HG02970 (cell line): ENCODE measurements around the gene SINHCAF.
"Not testable (repeated sequence)": the region's sequence is repeated elsewhere in the genome, so short reads cannot be mapped to it uniquely, and the experiment has no call there.

ENCODE experiments used
- ATAC-seq: cut with Tn5 transposase; IDR thresholded peaks from one replicate; pipeline ENCODE4 v1.9.1; 2021; ENCODE audit warnings: mild to moderate bottlenecking, moderate library complexity, moderate number of reproducible peaks; ENCODE audit not compliant: unreplicated experiment, low FRiP score

Gene SINHCAF

GRCh38 chr12:31272607-31273225 lies 53.2 kb downstream of the SINHCAF start:
- ATAC-seq, result no peak

- no peak for ATAC-seq
Observed at GRCh38 chr12:31267966-31268365, 58.0 kb downstream of the SINHCAF start.

GRCh38 chr12:31265722-31266121 lies 60.2 kb downstream of the SINHCAF start:
- no peak for ATAC-seq

DNA sequence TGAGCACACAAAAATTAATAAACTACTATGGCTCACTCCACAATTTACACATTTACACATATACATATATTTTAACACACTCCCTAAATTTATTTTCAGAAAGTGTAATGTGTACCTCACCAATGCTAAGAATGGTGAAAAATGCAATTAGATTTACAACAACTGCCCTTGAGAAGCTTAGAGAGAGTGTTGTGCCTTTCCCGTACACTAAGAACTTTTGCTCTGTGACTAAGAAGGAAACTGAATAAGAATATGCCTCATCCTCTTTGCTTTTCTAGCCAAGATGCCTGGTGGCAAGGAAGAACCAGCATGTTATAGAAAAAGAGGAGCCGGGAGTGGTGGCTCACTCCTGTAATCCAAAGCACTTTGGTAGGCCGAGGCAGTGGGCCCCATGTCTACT lies 62.3 kb downstream of the SINHCAF start:
- no peak for ATAC-seq

GRCh38 chr12:31261744-31262143 lies 64.2 kb downstream of the SINHCAF start:
- ATAC-seq, result no peak

GRCh38 chr12:31260840-31261239 lies 65.1 kb downstream of the SINHCAF start:
- ATAC-seq, result no peak

DNA sequence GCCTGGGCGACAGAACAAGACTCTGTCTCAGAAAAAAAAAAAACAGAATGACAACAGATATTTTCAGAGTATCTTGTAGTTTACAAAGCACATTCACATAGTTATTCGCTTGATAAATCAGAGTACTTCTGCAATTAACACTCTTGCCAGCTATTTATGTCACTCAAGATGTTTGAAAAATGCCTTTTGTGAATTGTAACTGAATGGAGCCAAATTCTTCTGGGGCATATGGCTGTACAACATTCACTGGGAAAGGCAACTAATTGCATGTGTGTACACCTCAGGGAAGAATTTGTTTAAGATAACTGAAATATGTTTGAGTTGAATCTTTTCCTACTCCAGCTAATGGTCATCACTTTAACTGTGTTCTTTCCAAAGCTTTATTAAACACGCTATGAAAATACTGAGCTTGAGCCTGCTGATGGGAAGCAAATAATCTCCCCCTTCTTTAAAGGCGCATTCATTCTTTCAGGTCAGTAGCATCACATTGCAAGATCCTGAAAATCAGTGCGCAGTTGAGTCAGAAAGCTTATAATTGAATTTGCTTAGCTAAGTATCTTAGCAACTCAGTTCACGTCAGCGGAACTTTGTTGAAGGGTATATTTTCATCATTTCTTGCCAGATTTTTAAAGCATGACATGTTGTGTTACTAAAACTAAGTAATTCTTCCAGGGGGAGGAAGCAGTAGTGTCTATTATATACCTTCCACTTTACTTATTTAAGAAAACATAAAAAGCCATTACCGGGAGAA lies 66.6 kb downstream of the SINHCAF start:
- no peak for ATAC-seq

GRCh38 chr12:31257784-31258183 lies 68.2 kb downstream of the SINHCAF start:
- ATAC-seq, result no peak

DNA sequence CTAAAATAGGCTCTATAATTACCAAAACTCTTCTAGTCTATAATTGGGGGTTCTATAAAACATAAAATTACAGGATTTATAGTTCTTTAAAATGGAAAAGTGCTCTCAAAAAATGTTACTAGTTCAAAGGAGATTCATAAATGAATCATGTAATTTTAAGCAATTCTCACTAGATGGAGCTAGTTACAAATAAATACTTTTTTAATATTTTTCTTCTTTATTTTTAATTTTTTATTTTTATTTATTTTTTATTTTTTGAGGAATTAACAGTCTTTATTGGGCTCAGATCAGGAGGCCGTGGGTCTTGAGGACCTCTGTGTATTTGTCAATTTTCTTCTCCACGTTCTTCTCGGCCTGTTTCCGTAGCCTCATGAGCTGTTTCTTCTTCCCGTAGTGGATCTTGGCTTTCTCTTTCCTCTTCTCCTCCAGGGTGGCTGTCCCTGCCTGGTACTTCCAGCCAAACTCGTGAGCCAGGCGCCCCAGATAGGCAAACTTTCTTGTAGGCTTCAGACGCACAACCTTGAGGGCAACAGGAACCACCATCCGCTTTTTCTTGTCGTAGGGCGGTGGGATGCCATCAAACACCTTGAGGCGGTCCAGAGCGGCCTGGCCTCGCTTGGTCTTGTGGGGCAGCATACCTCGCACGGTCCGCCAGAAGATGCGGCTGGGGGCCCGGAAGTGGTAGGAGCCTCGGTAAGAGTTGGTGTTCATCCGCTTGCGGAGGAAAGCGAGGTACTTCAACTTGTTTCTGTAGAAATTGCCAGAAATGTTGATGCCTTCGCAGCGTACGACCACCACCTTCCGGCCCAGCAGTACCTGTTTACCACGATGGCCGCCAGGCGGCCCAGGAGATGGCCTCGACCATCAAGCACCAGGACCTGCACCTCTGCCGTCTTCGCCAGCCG lies 74.0 kb downstream of the SINHCAF start:
- not testable (repeated sequence) for ATAC-seq

DNA sequence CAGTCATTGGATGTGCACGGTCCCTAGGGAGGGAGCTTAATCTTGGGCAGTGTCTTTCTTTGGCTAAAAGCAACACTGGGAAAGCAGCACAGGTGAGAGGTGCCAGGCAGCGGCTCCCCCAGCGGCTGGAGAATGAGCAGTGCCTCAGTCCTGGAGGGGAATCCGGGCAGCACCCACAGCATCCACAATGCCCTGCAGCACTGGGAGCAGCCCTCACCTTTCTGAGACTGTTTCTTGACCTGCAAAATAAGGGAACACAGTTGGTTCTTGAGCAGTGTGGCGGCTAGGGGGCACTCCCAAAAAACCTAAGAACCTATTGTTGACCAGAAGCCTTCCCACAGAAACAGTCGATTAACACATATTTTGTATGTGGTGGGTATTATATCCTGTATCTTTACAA lies 75.8 kb downstream of the SINHCAF start:
- ATAC-seq, result no peak

DNA sequence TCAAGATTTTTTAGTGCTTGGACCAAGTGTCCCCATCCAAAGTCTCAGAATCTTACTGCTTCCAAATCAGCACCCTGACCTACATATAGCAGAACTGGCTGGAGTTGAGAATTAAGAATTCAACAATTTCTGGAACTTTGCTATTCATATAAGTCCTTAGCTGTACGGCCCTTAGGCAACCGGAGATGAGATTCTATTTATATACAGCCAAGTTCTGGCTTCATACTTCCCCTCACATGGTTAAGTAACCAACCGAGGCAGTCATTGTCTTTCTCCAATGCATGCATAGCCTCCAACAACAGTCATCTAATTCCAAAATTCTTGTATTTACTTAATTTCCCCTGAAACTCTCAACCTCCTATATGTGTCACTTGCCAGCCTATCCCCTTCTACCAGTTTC lies 76.6 kb downstream of the SINHCAF start:
- no peak for ATAC-seq

DNA sequence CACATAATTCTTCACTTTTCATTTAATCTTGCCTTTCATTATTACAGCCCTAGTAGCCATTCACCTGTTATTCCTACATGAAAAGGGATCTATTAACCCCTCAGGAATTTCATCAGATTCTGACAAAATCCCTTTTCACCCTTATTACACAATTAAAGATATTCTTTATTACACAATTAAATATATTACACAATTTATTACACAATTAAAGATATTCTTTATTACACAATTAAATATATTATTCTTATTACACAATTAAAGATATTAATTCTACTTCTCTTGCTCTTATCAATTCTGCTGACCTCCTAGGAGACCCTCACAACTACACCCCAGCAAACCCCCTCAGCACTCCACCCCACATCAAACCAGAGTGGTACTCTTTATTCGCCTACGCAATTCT lies 77.1 kb downstream of the SINHCAF start:
- ATAC-seq, result no peak

GRCh38 chr12:31248337-31248736 lies 77.6 kb downstream of the SINHCAF start:
- ATAC-seq, result no peak

DNA sequence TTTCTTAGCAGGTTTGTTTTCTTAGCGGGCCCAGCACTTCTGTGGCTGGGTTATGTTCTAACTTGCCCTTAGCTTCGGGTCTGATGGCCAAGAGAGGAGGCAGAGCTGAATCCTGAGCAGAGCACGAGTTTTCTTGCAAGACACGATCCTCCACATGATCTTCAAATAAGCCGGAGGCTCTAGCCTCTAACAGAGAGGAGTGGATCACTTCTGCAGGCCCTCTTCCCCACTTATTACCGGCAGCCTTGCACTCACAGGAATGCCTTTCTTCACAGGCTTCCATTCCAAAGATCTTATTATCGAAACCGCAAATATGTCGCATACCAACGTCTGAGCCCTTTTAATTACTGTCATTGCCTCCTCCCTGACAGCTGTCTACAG lies 79.5 kb downstream of the SINHCAF start:
- no peak for ATAC-seq

DNA sequence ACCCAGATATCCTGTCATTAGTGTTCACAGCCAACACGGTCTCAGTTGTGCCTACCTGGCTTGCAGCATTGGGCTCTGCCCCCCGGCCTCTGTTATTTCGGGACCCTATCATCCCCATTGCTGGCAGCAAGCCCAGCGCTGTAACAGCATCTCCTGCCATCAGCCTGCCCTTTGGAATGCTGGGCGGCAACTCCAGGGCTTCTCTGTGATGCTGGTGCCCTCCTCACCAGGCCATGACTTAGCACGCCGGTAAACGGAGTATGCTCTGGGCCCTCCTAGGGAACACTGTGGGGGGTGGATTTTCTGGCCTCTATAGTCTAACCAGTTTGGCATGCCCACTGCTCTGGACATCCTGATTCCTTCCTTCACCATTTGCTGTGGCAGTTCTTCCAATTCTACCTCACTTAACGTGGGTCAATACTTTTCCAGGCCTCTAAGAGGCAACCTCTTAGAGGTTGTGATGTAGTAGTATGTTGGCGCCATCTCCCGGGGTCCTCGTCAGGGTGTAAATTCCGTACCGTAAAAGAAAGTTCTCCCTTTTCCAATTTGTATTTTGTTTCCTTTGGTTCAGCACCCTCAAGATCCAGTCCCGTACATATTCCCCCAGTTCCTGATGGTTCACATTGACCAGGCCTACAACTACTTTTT lies 80.0 kb downstream of the SINHCAF start:
- ATAC-seq, result no peak

DNA sequence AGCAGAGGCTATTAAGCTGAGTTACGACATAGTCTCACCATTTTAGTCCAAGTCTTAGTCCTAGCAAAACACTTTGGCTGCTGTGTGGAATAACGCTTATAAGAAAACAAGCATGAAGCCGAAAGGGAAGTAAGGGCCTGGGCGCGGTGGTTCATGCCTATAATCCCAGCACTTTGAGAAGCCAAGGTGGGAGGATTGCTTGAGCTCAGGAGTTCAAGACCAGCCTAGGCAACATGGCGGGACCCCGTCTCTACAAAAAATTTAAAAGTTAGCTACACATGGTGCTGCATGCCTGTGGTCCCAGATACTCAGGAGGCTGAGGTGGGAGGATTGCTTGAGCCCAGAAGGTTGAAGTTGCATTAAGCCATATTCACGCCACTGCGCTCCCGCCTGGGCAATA lies 83.5 kb downstream of the SINHCAF start:
- not testable (repeated sequence) for ATAC-seq

- no peak for ATAC-seq
Observed at GRCh38 chr12:31238764-31239387, 87.1 kb downstream of the SINHCAF start.

- ATAC-seq, result not testable (repeated sequence)
Observed at GRCh38 chr12:31238333-31238732, 87.6 kb downstream of the SINHCAF start.

GRCh38 chr12:31236998-31237637 lies 88.8 kb downstream of the SINHCAF start:
- no peak for ATAC-seq

DNA sequence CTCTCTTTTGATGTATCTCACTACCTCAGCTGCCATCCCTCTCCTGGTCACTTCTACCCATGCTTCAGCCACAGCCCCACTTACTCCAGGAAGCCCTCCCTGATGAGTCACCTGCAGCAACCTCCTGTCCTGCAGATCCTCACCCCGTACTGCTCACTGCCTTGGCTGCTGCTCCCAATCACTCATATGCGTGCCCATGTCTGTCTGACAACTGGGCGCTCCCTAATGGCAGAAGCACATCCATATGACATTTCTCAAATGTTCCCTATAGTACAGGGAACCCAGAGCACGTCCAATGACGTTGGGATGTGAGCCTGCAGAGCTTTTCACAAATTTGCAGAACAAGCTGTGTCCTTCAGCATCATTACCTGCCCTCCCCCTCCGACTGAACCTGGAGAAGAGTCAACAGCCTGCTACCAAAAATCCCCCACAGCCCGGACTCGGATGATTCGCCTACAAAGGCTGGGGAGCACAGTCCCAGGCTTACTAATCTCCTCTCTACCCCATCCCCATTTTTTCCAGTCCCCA lies 90.0 kb downstream of the SINHCAF start:
- ATAC-seq, result no peak
